ENCODE data around the gene KCP.

- TF ChIP-seq POLR2A (IDR thresholded peaks at IDR 0.05; ENCODE audit: low read depth, low read length): no peak
- TF ChIP-seq POLR2AphosphoS5 (IDR thresholded peaks at IDR 0.05; ENCODE audit: low read depth, low read length): no peak
- TF ChIP-seq TAF1 (IDR thresholded peaks at IDR 0.05; ENCODE audit: borderline replicate concordance, low read depth, low read length): no peak
Measured at GRCh38 chr7:128827248-128827958, 83.1 kb downstream of the KCP start.

Data from GM12892 (cell line).